Mucosa of descending colon (tissue), 3 donors: ENCODE results near the gene TRIM41. TPM values are rescaled to one million over a fixed set of nuclear protein-coding genes. Genes with fewer than 3 reads are reported as not detected.
A peak's percentile ranks its signal among the peaks of the same experiment; 100 is the strongest.
"Not testable (repeated sequence)": the region's sequence is repeated elsewhere in the genome, so short reads cannot be mapped to it uniquely, and the experiment has no call there.

ENCODE experiments used
- ATAC-seq: fragments of 200-7000 bp; cut with Tn5 transposase; one replicate; pipeline ENCODE4 v1.9.1; 2020; ENCODE audit warnings: mild to moderate bottlenecking, moderate library complexity
- DNase-seq, 3 donors: peaks; one replicate each; pipeline ENCODE4 v3.0.0-alpha.2; 2020
- H3K36me3 ChIP-seq: fragments of 200-600 bp; one replicate; pipeline ENCODE4 v1.8.0; 2021; ENCODE audit warnings: low read depth, mild to moderate bottlenecking
- H3K4me1 ChIP-seq: fragments of 200-600 bp; one replicate; pipeline ENCODE4 v1.8.0; 2021; ENCODE audit warnings: low read depth, mild to moderate bottlenecking
- H3K4me3 ChIP-seq: fragments of 200-600 bp; one replicate; pipeline ENCODE4 v1.8.0; 2021; ENCODE audit warnings: mild to moderate bottlenecking
- H3K9me3 ChIP-seq: fragments of 200-600 bp; one replicate; pipeline ENCODE4 v1.8.0; 2021; ENCODE audit warnings: mild to moderate bottlenecking
- CTCF ChIP-seq: fragments of 200-600 bp; IDR thresholded peaks from one replicate; pipeline ENCODE4 v1.8.0; 2022; ENCODE audit warnings: antibody characterized with exemption, mild to moderate bottlenecking
- intact Hi-C, 2 donors: fragments of 100-400 bp; cut with DNase I in 1 of 2; cut with micrococcal nuclease in 1 of 2; formaldehyde crosslinking; loops; one replicate each; pipeline versions ENCODE4 v1.11.0 to v1.11.1; 2022; cut with DNase I, micrococcal nuclease
- long read RNA-seq, 2 donors: library from polyadenylated mRNA; unstranded; transcript quantifications; one replicate each; pipeline ENCODE4 v2.0.0, GENCODE V29; 2019 to 2021
- total RNA-seq, 3 donors: library from RNA; stranded (reverse); fragmentation: NEBNext Ultra II Directional in 2 of 3; extraction: Animal tissue kit (Norgen Biotek cat#: 25700) in 2 of 3; gene quantifications; one replicate each; pipeline versions ENCODE4 v1.2.1 to v1.2.4, GENCODE V29; 2021 to 2023
- donor health status: DM: no; HTN: no; CAD: no; lungs with moderate emphysema.
- donor health status: DM: no; HTN: no; CAD: no.
- donor health status: DM: no; HTN: yes; CAD: no.

TRIM41 gene
- total RNA-seq, result 10 to 100 TPM; 25.6 to 34.0 (median 27.6) TPM
- long read RNA-seq, donor 1, partial matches to known transcripts, result 0 of 10 reads
- long read RNA-seq, donor 1, other reads (novel, unspliced or antisense), result 8 of 10 reads
- long read RNA-seq, donor 2, result 0 reads

- TF ChIP-seq CTCF, result no peak
- H3K4me1 ChIP-seq, result peaks cover 9% of the 10 kb centered on the region
- no peaks in the 10 kb centered on the region for H3K9me3 ChIP-seq
- no peaks in the 10 kb centered on the region for H3K36me3 ChIP-seq
- intact Hi-C loops, result loop anchor here in 1 of 2 donors (2.0 kb wide), 1 partner anchor 34 kb away; no protein-coding TSS in a partner anchor
- H3K4me3 ChIP-seq, result peak within 1 kb of the TSS; percentile 67
- ATAC-seq, result peak; percentile 85
- DNase-seq, result peak; percentile 98 to 100 (median 99)
These were observed at the start of gene TRIM41 for GRCh38 chr5:181223058-181223728. Gene TRIM41, plus strand, starts transcription at chr5:181223281. Its CDS starts 719 bp downstream, at chr5:181224000.

- peak in 1 of 3 donors; percentile 32 for DNase-seq
- TF ChIP-seq CTCF, result no peak
- Histone ChIP-seq H3K4me3 (no peak overlapping the region), H3K36me3 (no peaks in the 10 kb centered on the region), H3K4me1 (peaks cover 10% of the 10 kb centered on the region), H3K9me3 (no peaks in the 10 kb centered on the region)
- ATAC-seq, result peak; percentile 67
- intact Hi-C loops, result no loop called here
These were observed 49.4 kb upstream of the TRIM41 start for GRCh38 chr5:181173420-181174342.

- ATAC-seq, result no peak
- Histone ChIP-seq H3K36me3 (no peaks in the 10 kb centered on the region), H3K4me3 (no peak overlapping the region), H3K9me3 (no peaks in the 10 kb centered on the region), H3K4me1 (no peaks in the 10 kb centered on the region)
- no peak for TF ChIP-seq CTCF
- intact Hi-C loops, result no loop called here
- no peak for DNase-seq
These were observed 46.7 kb upstream of the TRIM41 start for GRCh38 chr5:181176254-181176952.

- DNase-seq, H3K4me1 ChIP-seq, intact Hi-C loops, H3K36me3 ChIP-seq, H3K4me3 ChIP-seq, H3K9me3 ChIP-seq, ATAC-seq: not testable (repeated sequence)
These were observed 45.5 kb upstream of the TRIM41 start for GRCh38 chr5:181177559-181177958.

GRCh38 chr5:181181650-181182565 is 41.2 kb upstream of the TRIM41 start:
- Histone ChIP-seq H3K36me3 (no peaks in the 10 kb centered on the region), H3K4me1 (peaks cover 12% of the 10 kb centered on the region), H3K4me3 (no peak overlapping the region), H3K9me3 (no peaks in the 10 kb centered on the region)
- peak; percentile 56 for TF ChIP-seq CTCF
- DNase-seq, result peak in 2 of 3 donors; percentile 83 to 87
- peak; percentile 89 for ATAC-seq
- intact Hi-C loops, result no loop called here
